ENCODE results near the gene GPRC5B.

The GPRC5B gene

GRCh38 chr16:19844945-19845641 is 39.6 kb downstream of the GPRC5B start:
- H3K4me2 ChIP-seq (ENCODE audit: low read depth, low read length, poor library complexity, severe bottlenecking), result no peak overlapping the region
- H3K9me3 ChIP-seq (ENCODE audit: insufficient read depth, low read depth, low read length), result no peaks in the 10 kb centered on the region
- H3K27me3 ChIP-seq (ENCODE audit: insufficient read depth, low read length, poor library complexity, severe bottlenecking), result no peaks in the 10 kb centered on the region
- no peaks in the 10 kb centered on the region for H3K4me1 ChIP-seq (ENCODE audit: insufficient read depth, low read length, poor library complexity, severe bottlenecking)
- no peaks in the 10 kb centered on the region for H4K20me1 ChIP-seq (ENCODE audit: insufficient read depth, low read length, poor library complexity, severe bottlenecking)
- H3K9ac ChIP-seq (ENCODE audit: low read depth, low read length, poor library complexity, severe bottlenecking), result no peak overlapping the region
- H3K36me3 ChIP-seq (ENCODE audit: insufficient read depth, low read length), result no peaks in the 10 kb centered on the region
- no peaks in the 10 kb centered on the region for H3F3A ChIP-seq (ENCODE audit: low read depth)
- no peaks in the 10 kb centered on the region for H3K79me2 ChIP-seq (ENCODE audit: insufficient read depth, low read length)
- no peaks in the 10 kb centered on the region for H3K9me2 ChIP-seq (replicated peaks; ENCODE audit: low read depth, low read length)
- no peak overlapping the region for H3K4me3 ChIP-seq (ENCODE audit: low read length, poor library complexity, severe bottlenecking)
- TF ChIP-seq EZH2phosphoT487 (IDR thresholded peaks at IDR 0.05; ENCODE audit: borderline replicate concordance), result no peak
- TF ChIP-seq CTCF (conservative IDR thresholded peaks at IDR 0.05; ENCODE audit: low read length), result no peak
- no peak overlapping the region for H2AFZ ChIP-seq (ENCODE audit: low read length)

- no peak overlapping the region for H3K9ac ChIP-seq (ENCODE audit: low read depth, low read length, poor library complexity, severe bottlenecking)
- no peak overlapping the region for H2AFZ ChIP-seq (ENCODE audit: low read length)
- no peaks in the 10 kb centered on the region for H4K20me1 ChIP-seq (ENCODE audit: insufficient read depth, low read length, poor library complexity, severe bottlenecking)
- H3K4me1 ChIP-seq (ENCODE audit: insufficient read depth, low read length, poor library complexity, severe bottlenecking), result no peaks in the 10 kb centered on the region
- H3K36me3 ChIP-seq (ENCODE audit: insufficient read depth, low read length), result no peaks in the 10 kb centered on the region
- H3K4me3 ChIP-seq (ENCODE audit: low read length, poor library complexity, severe bottlenecking), result no peak overlapping the region
- H3K27me3 ChIP-seq (ENCODE audit: insufficient read depth, low read length, poor library complexity, severe bottlenecking), result no peaks in the 10 kb centered on the region
- no peaks in the 10 kb centered on the region for H3K79me2 ChIP-seq (ENCODE audit: insufficient read depth, low read length)
- H3K9me2 ChIP-seq (replicated peaks; ENCODE audit: low read depth, low read length), result no peaks in the 10 kb centered on the region
- H3K4me2 ChIP-seq (ENCODE audit: low read depth, low read length, poor library complexity, severe bottlenecking), result no peak overlapping the region
- TF ChIP-seq CTCF (conservative IDR thresholded peaks at IDR 0.05; ENCODE audit: low read length) (no peak), EZH2phosphoT487 (IDR thresholded peaks at IDR 0.05; ENCODE audit: borderline replicate concordance) (no peak)
- no peaks in the 10 kb centered on the region for H3K9me3 ChIP-seq (ENCODE audit: insufficient read depth, low read depth, low read length)
- H3F3A ChIP-seq (ENCODE audit: low read depth), result no peaks in the 10 kb centered on the region
These were observed 41.3 kb downstream of the GPRC5B start for GRCh38 chr16:19843371-19843770.

- TF ChIP-seq EZH2phosphoT487 (IDR thresholded peaks at IDR 0.05; ENCODE audit: borderline replicate concordance), result no peak
- TF ChIP-seq CTCF (conservative IDR thresholded peaks at IDR 0.05; ENCODE audit: low read length), result no peak
These were observed 42.1 kb downstream of the GPRC5B start for GRCh38 chr16:19842426-19843157.

More at GRCh38 chr16:19842426-19843157, 42.1 kb downstream of the GPRC5B start:
- Histone ChIP-seq H4K20me1 (ENCODE audit: insufficient read depth, low read length, poor library complexity, severe bottlenecking) (no peaks in the 10 kb centered on the region), H3F3A (ENCODE audit: low read depth) (no peaks in the 10 kb centered on the region), H2AFZ (ENCODE audit: low read length) (no peak overlapping the region), H3K79me2 (ENCODE audit: insufficient read depth, low read length) (no peaks in the 10 kb centered on the region), H3K9me2 (replicated peaks; ENCODE audit: low read depth, low read length) (no peaks in the 10 kb centered on the region), H3K36me3 (ENCODE audit: insufficient read depth, low read length) (no peaks in the 10 kb centered on the region), H3K4me2 (ENCODE audit: low read depth, low read length, poor library complexity, severe bottlenecking) (no peak overlapping the region), H3K9ac (ENCODE audit: low read depth, low read length, poor library complexity, severe bottlenecking) (no peak overlapping the region), H3K4me1 (ENCODE audit: insufficient read depth, low read length, poor library complexity, severe bottlenecking) (no peaks in the 10 kb centered on the region), H3K4me3 (ENCODE audit: low read length, poor library complexity, severe bottlenecking) (no peak overlapping the region), H3K27me3 (ENCODE audit: insufficient read depth, low read length, poor library complexity, severe bottlenecking) (no peaks in the 10 kb centered on the region), H3K9me3 (ENCODE audit: insufficient read depth, low read depth, low read length) (no peaks in the 10 kb centered on the region)
